ENCODE measurements around the gene KCMF1.

Gene KCMF1

DNA sequence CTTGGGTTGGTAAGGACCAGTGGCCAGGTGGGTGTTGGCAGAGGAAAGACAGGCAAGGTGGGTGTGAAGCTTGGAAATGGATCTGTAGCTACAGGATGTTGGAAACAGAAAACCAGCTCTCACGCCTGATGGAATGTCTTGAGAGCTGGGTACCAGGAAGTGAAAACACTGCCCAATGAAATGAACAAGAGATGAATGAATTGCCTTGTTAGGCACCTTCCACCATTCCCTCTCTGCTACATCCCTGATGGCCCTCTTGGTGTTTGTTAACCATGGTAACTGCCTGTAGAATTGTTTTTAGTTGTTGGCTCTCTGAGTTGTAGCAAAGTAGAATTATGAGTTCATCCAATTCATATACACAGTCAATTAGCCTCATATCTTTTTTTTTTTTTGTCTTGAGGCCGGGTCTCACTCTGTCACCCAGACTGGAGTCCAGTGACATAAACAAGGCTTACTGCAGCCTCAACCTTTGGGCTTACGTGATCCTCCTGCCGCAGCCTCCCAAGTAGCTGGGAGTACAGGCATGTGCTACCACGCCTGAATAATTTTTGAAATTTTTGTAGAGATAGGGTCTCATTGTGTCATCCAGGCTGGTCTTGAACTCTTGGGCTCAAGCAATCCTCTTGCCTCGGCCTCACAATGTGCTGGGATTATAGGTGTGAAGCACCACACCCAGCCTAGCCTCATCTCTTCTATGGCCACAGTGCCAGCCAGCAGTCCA is 9.5 kb downstream of the KCMF1 start:
- DNase-seq (ENCODE audit: low read depth) = no peak

DNA sequence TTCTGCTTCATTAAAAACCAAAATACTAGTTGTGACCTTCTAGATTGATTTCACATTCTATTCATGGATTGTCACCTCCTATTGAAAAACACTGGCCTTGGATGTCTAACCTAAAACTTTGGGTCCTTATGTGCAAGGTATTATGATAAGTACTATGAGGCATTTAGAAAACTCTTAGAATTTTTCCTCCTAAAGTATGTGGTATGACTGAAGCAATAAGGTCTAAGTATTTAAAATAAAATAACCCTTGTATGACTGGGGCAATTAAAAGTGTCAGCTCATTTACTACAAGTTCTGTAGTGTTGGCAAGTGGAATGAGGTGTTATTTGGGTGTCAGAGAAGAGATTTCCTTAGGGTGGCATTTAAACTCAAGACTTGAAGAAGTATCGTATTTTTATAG is 15.1 kb downstream of the KCMF1 start:
- DNase-seq (ENCODE audit: low read depth) = no peak

DNA sequence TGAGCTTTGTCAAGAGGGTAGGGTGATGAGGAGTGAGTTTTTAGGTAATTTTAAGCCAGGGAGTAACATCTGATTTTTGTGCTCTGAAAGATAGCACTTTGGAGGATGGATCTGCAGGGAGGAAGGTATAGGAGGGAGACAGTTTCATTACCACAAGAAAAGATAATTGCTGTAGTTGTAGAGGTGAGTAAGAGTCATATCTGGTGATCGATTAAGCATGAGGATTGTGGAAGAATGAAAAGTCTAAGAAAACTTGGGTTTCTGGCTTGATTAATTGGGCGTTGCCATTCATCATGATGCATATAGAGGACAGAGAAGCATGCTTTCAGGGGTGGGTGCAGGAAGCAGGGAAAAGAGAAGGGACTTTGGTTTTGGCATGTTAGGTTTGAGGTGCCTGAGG is 18.5 kb downstream of the KCMF1 start:
- no peak for DNase-seq (ENCODE audit: low read depth)

DNA sequence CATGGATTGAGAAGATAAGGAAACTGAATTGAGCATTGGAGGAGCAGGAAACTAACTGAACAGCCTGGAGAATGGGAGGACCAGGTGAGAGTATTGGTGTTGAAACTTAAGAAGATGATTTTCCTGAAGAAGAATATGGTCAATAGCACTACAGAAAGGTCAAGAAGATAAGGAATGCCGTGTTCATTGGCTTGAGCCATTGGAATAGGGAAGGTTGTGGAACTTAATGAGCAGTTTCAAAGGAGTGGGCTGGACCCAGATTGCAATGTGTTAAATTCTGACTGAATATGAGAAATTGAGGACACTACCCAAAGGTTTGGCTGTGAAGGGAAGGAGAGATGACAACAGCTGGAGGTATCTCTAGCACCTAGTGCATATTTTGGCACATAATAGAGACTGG is 19.0 kb downstream of the KCMF1 start:
- no peak for DNase-seq (ENCODE audit: low read depth)

DNA sequence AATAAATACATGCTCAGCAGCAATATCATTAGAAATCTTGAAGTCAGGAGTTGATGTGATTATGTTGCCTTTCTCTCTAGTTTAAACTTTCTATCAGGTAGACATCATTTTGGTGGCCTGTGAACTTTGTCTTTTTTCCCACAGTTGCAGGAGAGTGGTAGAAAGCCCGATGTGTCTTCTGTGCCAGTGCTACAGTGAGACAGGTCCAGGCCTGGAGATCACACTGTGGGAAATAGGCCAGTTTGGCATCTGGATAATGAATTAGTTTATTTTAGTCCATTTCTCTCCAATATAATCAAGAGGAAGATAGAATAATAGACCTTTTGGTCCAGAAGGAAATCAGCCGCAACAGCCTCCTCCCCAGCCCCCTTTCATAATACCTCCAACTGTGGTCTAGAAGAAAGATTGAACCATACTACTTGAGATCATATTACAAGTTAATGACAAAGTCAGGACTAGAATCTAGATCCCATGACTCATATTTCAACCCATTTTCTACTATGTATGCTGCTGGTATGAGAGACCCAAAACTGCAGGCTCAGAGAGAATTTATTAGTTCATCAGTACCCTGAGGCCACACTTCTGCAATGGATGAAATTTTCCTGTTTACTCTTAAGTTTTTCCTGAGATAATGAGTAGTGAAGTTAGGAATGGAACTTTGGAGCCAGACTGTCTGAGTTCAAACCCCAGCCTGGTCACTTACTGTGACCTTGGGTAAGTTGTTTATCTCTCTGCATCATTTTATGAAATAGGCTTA is 20.6 kb downstream of the KCMF1 start:
- DNase-seq (ENCODE audit: low read depth) = no peak

DNA sequence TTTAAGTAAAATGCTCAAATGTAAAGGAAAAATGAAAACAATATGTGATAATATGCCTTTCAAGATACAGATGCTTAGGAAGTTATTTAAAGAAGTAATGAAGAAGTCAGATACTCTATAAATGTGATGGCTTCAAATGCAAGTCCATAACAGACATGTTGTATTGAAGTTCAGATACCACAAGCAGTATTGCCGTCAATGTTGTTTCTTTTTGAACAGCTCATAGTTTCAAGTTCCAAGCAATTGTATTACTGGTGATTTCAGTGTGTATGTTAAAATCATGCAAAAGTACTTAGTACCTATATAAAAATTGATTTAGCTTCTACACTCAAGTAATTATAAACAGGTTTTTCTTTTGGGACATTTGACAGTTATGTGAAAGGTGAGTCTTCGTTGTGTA is 24.9 kb downstream of the KCMF1 start:
- DNase-seq (ENCODE audit: low read depth) = no peak

DNA sequence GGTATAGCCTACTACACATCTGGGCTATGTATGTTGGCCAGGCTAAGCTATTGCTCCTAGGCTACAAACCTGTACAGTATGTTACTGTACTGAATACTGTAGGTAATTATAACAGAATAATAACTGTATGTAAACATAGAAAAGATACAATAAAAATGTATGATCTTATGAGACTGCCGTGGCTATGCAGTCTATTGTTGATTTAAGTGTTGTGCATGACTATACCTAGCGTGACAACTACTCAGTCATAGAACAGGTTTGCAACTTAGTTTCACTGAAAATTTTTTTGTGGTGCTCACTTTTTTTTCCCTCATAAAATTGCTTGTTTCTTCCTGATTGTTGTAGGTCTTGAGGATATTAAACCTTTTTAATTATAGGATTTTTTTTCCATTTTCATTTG is 25.9 kb downstream of the KCMF1 start:
- no peak for DNase-seq (ENCODE audit: low read depth)

DNA sequence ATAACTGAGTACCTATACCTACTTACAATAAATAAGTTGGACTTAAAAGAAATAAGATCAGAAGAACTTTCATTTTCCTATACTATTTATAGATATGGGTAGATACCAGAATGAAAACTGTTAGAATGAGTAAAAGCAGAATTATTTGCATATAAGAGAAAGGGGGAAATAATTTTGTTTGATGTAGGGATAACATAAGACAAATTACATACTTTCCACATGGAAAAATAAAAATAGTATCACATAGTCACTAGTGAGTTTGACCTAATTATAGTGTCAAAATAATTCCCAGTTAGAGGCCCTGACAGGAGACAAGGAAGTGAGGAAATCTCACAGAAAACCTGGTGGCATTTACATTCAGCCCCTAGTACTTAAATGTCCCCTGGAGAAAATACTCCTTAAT is 28.6 kb downstream of the KCMF1 start:
- DNase-seq (ENCODE audit: low read depth) = no peak

DNA sequence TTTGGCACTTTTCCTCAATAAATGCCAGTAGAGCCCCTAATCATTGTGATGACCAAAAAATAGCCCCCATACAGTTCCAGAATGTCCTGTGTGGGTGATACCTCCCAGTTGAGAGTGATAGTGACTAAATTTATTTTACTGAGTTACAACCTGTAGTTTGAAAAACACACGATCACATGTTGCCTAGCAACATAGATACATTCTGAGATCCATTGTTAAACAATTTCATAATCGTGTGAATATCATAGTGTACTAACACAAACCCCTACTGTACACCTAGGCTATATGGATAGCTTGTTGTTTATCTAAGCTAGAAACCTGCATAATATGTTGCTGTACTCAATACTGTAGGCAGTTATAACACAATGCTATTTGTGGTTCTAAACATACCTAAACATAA is 30.6 kb downstream of the KCMF1 start:
- DNase-seq (ENCODE audit: low read depth) = no peak

DNA sequence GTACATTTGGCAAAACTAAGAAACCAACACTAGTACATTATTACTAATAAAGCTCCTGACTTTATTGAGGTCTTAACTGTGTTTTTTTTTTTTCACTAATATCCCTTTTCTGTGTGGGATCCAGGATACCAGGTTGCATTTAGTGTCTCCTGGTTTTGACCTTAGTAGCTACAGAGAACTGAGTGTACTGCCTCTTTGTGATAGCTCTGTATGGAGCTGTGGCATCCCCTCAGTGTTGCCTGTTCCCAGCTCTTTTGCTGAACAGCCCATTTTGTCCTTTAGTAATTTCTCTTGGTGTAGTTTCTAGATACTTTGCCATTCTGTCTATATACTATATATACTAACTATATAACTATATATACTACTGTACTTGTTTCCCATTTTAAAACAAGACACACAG is 31.6 kb downstream of the KCMF1 start:
- no peak for DNase-seq (ENCODE audit: low read depth)

DNA sequence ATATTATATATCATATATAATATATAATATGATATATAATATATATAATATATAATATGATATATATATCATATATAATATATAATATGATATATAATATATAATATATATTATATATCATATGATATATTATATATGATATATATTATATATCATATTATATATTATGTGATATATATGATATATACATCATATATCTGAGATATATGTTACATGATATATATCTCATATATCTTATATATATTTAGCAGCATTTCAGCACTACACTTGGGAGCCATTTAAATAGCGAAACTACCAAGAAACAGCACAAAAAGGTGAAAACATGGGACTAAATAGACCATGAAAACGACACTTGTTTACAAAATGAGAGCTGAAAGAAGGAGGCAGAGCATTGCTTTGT is 37.3 kb downstream of the KCMF1 start:
- DNase-seq (ENCODE audit: low read depth) = no peak

DNA sequence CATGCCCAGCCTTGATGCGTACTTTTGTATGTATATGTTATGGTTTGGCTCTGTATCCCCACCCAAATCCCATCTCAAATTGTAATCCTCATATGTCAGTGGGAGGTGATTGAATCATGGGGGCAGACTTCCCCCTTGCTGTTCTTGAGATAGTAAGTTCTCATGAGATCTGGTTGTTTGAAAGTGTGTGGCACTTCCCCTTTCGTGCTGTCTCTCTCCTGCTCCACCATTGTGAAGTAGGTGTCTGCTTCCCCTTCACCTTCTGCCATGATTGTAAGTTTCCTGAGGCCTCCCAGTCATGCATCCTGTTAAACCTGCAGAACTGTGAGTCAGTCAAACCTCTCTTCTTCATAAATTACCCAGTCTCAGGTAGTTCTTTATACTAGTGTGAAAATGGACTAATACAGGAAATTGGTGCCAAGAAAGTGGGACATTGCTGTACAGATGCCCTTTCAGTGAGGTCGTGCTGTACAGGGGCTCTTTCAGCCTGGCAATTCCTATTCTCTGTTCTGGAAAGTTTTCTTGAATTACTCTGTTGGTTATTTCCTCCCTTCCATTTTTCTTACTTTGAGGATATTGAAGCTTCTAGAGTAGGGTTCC is 38.2 kb downstream of the KCMF1 start:
- no peak for DNase-seq (ENCODE audit: low read depth)

DNA sequence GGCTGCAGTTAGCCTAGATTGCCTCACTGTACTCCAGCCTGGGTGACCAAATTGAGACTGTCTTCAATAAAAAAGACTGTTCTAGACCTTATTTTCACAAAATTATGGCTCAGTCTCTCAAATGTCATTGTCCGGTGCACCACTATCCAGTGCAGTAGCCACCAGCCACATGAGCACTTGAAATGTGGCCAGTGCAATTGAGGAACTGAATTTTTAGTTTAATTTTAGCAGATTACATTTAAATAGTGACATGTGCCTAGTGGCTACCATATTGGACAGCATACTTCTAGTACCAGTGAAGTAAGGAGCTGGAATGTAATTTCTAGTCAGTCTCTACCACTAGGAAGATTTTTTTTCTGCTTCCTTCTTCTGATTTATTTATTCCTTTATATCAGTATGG is 39.4 kb downstream of the KCMF1 start:
- no peak for DNase-seq (ENCODE audit: low read depth)

DNA sequence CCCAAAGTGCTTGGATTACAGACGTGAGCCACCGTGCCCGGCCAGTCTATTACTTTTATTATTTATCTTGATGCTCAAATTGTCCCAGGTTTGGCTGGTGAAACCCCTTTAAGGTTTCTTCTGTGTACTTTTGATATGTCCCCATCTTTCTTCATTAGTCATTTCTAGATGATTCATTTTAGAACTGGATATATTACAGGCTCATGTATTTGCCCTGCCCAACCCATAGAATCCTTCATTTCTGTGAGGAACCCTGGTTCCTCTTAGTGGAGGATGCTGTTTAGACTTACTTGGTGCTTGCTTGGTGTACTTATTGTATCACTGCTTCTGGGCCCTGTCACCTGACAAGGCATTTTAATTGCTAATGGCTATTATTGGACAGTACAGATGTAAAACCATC is 40.1 kb downstream of the KCMF1 start:
- no peak for DNase-seq (ENCODE audit: low read depth)

DNA sequence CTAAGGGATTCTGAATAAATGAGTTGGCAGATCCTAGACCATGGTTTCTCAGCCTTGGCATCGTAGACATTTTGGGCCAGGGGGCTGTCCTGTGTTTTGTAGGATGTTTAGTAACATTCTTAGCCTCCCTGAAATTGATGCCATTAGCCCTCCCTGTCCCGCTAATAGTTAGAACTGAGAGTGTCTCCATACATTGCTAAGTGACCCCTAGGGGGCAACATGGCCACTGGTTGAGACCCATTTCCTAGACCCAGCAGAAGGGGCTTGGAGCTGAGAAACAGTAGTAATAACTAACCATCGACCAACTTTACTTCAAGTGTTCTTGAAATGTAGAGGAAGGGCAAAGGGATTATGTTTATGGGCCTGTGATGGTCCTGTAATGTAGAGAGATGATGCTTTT is 40.8 kb downstream of the KCMF1 start:
- no peak for DNase-seq (ENCODE audit: low read depth)

DNA sequence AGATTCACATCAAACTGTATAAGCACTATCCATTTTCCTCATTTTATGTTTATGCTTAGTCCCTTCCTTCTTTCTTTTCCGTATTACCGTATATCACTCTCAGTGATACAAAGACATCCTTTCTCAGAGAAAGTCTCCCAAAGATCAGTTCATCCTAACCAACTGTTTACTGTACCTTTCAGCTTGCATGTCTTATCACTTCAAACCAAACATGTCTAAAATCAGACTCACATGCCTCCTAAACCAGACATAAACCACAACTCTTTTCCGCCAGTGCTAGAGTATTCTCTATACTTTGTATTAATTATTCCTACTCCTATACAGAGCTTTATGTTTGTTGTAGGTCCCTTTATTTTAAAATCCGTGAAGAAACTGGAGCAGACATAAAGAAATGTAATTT is 41.5 kb downstream of the KCMF1 start:
- DNase-seq (ENCODE audit: low read depth) = no peak

DNA sequence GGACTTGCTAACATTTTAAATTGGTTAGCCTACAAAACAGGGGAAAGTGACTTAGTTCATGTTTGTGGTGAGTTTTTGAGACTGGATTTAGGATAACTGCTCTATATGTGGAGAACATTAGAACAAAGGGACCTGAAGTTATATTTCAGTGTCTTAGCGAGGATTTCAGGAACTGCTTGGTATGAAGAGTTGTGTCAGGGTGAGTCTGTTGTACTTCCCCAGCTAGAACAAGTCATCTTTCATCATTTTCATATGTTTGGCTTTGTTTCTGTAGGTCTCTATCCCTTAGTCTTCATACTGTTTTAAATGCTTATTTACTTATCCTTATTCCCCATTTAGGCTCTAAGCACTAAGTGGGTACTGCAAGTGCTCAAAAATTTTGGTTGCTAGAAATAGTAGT is 41.9 kb downstream of the KCMF1 start:
- DNase-seq (ENCODE audit: low read depth) = no peak

DNA sequence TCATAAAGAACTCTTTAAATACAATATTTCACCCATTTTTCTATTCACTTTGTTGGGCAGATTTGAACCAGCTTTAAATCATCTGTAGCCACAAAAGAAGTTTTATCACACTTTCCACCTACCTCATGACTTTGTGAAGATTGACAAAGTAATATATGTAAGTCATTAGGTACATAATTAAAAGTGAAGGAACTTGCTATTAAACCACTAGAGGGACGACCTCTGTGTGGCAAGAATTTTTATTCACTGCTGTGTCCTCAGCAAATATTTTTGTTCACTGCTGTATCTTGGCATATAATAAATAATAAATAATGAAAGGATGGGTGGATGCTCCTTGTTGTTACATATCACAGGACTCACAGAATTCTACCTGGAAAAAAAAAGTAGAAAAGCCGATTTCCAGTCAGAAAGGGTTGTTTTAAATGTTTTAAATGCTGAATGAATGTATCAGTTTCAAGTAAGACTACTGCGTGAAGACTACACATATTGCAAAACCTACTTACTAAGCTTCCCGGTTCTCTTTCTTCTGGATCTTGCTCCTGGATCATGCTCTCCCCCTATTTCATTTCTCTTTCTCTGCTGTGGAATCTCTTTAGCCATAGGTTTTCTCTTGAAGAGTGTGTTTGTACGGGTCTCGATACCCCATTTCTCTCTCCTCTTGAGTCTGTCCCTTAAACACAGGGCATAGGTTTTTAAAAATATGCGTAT is 44.8 kb downstream of the KCMF1 start:
- no peak for DNase-seq (ENCODE audit: low read depth)

DNA sequence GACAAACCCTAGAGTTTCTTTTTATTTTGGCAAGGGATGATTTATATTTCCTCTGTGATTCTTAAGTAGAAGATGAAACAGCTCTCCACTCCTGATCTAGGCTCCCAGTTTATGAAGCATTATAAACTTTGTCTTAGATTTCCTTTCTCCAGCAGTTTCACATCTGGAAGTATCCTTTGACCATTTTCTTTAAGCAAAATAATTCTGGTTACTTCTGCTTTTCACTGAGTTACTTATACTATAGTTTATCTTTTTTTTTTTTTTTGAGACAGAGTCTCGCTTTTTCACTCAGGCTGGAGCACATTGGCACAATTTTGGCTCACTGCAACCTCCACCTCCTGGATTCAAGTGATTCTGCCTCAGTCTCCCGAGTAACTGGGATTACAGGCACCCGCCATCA is 45.5 kb downstream of the KCMF1 start:
- DNase-seq (ENCODE audit: low read depth) = no peak

DNA sequence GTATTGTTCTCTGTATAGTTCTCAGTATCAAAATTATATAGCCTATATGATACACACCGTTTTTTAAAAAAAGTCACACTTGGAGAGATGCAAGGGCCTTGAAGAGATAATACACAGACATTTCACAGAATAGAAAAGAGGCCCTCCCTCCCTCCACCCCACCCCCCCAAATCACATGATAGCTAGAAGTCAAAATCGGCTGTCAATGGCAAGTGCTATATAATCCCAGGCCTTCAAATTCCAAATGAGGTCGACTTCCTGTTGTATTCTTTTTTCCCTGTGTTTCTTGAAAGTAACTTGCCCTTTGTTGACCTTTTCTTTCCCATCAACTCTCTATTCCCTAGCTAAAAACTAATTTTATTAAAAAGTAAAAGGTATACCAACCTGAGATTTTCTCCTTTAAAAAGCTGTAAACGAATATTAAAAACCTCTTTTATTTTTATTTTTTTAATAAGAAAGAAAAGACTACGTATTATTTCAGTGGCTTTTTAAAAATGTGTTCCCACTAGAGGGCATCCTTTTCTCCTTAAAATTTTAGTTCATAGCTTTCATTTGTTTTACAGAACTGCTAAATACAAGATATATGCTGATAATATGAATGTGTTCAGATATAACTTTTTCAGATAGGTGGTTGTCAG is 46.6 kb downstream of the KCMF1 start:
- no peak for DNase-seq (ENCODE audit: low read depth)

DNA sequence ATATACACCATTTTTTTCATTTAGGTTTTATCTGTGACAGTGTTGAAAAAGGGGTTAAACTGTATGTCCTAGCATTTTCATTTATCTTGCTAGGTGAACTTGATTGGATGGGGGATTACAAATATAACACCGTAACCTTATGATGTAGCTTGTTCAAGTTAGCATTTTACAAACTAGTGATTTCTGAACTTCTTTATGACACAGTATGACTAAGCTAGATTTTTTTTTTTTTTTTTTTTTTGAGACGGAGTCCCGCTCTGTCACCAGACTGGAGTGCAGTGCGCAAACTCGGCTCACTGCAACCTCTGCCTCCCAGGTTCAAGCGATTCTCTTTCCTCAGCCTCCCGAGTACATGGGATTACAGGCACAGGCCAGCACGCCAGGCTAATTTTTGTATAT is 47.1 kb downstream of the KCMF1 start:
- DNase-seq (ENCODE audit: low read depth) = no peak

DNA sequence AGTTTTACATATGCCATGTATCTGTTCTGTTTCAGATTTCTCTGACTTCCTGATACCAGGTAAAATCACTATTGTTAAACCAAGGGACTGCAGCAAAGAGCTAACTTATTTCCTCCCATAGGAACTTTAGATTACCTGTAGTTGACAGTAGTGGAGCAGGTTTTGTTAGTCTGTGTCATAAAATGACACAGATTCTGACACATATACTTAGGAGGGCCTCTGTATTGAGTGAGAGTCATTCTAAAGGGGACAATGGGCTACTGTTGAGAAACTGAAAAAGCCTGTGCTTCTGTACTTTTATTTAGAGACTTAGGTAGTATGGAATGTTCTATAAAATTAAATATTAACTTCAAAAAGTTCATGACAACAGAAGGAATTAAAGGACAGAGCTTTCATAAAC is 48.2 kb downstream of the KCMF1 start:
- no peak for DNase-seq (ENCODE audit: low read depth)

All from HS-27A (cell line).